GM18873 (cell line): ENCODE measurements around the gene FCGBP.
"Not testable (repeated sequence)": the region's sequence is repeated elsewhere in the genome, so short reads cannot be mapped to it uniquely, and the experiment has no call there.

Experiments used
- ATAC-seq: cut with Tn5 transposase; IDR thresholded peaks from one replicate; pipeline ENCODE4 v1.9.1; 2021; ENCODE audit warnings: mild to moderate bottlenecking, moderate library complexity, moderate number of reproducible peaks; ENCODE audit not compliant: unreplicated experiment, low FRiP score

The FCGBP gene

GRCh38 chr19:39934584-39935363 is at the start of gene FCGBP:
Gene FCGBP (minus strand): TSS chr19:39934634.
- ATAC-seq = no peak

- no peak for ATAC-seq
These were observed 49.4 kb upstream of the FCGBP start for GRCh38 chr19:39983695-39984300.

GRCh38 chr19:39982883-39983282 is 48.4 kb upstream of the FCGBP start:
- no peak for ATAC-seq

GRCh38 chr19:39974377-39975155 is 40.1 kb upstream of the FCGBP start:
- no peak for ATAC-seq

- ATAC-seq = no peak
These were observed 37.1 kb upstream of the FCGBP start for GRCh38 chr19:39971380-39972035.

- peak; percentile 93 for ATAC-seq
These were observed 36.4 kb upstream of the FCGBP start, which contains the start of gene PSMC4 for GRCh38 chr19:39970675-39971379. Gene PSMC4 (plus strand): TSS chr19:39971165. CDS start chr19:39971203, 38 bp downstream.

- ATAC-seq = peak; percentile 7
These were observed 35.9 kb upstream of the FCGBP start for GRCh38 chr19:39970425-39970674.

GRCh38 chr19:39969681-39970424 is 35.4 kb upstream of the FCGBP start:
- no peak for ATAC-seq

- no peak for ATAC-seq
These were observed 34.8 kb upstream of the FCGBP start for GRCh38 chr19:39969266-39969665.

- no peak for ATAC-seq
These were observed 34.4 kb upstream of the FCGBP start for GRCh38 chr19:39968789-39969188.

GRCh38 chr19:39967561-39967960 is 33.1 kb upstream of the FCGBP start:
- no peak for ATAC-seq

- no peak for ATAC-seq
These were observed 32.2 kb upstream of the FCGBP start for GRCh38 chr19:39966617-39967016.

- no peak for ATAC-seq
These were observed 29.5 kb upstream of the FCGBP start for GRCh38 chr19:39963898-39964297.

- not testable (repeated sequence) for ATAC-seq
These were observed 25.0 kb upstream of the FCGBP start for GRCh38 chr19:39959407-39959806.

- not testable (repeated sequence) for ATAC-seq
These were observed 24.5 kb upstream of the FCGBP start for GRCh38 chr19:39958942-39959341.

- not testable (repeated sequence) for ATAC-seq
These were observed 23.5 kb upstream of the FCGBP start for GRCh38 chr19:39957886-39958285.

GRCh38 chr19:39953915-39954314 is 19.5 kb upstream of the FCGBP start:
- no peak for ATAC-seq

GRCh38 chr19:39951686-39952085 is 17.3 kb upstream of the FCGBP start:
- no peak for ATAC-seq

GRCh38 chr19:39951065-39951650 is 16.7 kb upstream of the FCGBP start:
- no peak for ATAC-seq
